Measurements from ENCODE around the gene ATP5PD. TPM values are rescaled to one million over a fixed set of nuclear protein-coding genes. Genes with fewer than 3 reads are reported as not detected.
A peak's percentile ranks its signal among the peaks of the same experiment; 100 is the strongest.

The ATP5PD gene
- total and polyA plus RNA-seq, 2 of the 13 experiments (the other 11 are each of a cell fraction or from before 2014, with no cell fraction given): 158 to 428 TPM

GRCh38 chr17:75046407-75047289, at the start of gene ATP5PD, which contains the start of gene KCTD2 (continued):
- TF ChIP-seq, protein P1, sequence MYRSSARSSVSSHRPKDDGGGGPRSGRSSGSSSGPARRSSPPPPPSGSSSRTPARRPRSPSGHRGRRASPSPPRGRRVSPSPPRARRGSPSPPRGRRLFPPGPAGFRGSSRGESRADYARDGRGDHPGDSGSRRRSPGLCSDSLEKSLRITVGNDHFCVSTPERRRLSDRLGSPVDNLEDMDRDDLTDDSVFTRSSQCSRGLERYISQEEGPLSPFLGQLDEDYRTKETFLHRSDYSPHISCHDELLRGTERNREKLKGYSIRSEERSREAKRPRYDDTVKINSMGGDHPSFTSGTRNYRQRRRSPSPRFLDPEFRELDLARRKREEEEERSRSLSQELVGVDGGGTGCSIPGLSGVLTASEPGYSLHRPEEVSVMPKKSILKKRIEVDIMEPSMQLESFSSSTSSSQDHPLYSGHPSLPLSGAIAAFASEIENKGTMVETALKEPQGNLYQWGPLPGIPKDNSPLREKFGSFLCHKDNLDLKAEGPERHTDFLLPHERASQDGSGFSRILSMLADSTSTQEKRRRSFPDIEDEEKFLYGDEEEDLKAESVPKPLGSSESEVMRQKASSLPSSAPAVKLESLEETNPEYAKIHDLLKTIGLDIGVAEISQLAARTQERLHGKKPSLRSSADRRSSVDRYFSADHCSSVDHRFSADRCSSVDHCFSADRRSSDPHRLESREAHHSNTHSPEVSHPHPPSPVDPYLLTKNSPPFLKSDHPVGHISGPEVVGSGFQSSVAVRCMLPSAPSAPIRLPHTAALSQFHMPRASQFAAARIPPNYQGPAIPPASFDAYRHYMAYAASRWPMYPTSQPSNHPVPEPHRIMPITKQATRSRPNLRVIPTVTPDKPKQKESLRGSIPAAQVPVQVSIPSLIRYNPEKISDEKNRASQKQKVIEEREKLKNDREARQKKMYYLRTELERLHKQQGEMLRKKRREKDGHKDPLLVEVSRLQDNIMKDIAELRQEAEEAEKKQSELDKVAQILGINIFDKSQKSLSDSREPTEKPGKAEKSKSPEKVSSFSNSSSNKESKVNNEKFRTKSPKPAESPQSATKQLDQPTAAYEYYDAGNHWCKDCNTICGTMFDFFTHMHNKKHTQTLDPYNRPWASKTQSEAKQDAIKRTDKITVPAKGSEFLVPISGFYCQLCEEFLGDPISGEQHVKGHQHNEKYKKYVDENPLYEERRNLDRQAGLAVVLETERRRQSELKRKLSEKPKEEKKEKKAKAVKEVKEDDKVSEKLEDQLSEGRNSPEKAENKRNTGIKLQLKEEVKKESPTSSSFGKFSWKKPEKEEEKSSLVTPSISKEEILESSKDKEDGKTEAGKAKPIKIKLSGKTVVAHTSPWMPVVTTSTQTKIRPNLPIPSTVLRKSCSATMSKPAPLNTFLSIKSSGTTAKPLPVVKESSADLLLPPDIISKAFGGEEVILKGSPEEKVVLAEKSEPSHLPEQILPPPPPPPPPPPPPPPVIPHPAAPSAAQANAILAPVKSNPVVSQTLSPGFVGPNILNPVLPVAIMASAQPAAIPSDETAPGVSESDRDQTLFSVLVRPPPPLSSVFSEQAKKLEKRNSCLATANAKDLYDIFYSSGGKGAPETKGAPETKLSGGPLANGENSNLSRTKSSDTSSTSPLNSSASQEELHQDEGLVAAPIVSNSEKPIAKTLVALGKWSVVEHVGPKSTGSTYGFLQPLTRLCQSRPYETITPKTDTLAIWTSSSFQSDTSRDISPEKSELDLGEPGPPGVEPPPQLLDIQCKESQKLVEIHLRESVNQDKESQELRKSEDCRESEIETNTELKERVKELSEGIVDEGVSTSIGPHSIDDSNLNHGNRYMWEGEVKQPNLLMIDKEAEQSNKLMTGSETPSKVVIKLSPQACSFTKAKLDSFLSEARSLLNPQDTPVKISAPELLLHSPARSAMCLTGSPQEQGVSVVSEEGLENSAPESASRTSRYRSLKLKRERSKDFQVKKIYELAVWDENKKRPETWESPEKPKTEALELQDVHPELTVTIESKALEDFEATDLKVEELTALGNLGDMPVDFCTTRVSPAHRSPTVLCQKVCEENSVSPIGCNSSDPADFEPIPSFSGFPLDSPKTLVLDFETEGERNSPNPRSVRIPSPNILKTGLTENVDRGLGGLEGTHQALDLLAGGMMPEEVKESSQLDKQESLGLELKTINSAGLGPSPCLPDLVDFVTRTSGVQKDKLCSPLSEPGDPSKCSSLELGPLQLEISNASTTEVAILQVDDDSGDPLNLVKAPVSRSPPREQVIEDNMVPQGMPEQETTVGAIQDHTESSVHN (CRISPR knock-in tag; IDR thresholded peaks at IDR 0.05): no peak; the same call in 1 of the 2 replicates
- TF ChIP-seq RORA (CRISPR knock-in tag; IDR thresholded peaks at IDR 0.05) (no peak), ETS1 (CRISPR knock-in tag; IDR thresholded peaks at IDR 0.05) (no peak), PHB2 (IDR thresholded peaks at IDR 0.05; ENCODE audit: partially characterized antibody) (no peak), RARA (CRISPR knock-in tag; IDR thresholded peaks at IDR 0.05) (peak; percentile 39), NFRKB (IDR thresholded peaks at IDR 0.05) (no peak), NFYC (CRISPR knock-in tag; IDR thresholded peaks at IDR 0.05) (peak; percentile 99), POLR2AphosphoS5 (IDR thresholded peaks at IDR 0.05; ENCODE audit: low read depth, low read length) (peak; percentile 98), SRF (IDR thresholded peaks at IDR 0.05; ENCODE audit: low read depth, low read length) (no peak), ZNF3 (CRISPR knock-in tag; IDR thresholded peaks at IDR 0.05) (peak; percentile 95), ERF (CRISPR knock-in tag; IDR thresholded peaks at IDR 0.05) (peak; percentile 86), HOXD1 (CRISPR knock-in tag; IDR thresholded peaks at IDR 0.05) (no peak), NR2F6 (IDR thresholded peaks at IDR 0.05) (no peak), NR2F6 (CRISPR knock-in tag; IDR thresholded peaks at IDR 0.05) (0 out of 2 replicates have a peak, but pooled peaks have one; percentile 14), CAMTA2 (CRISPR knock-in tag; IDR thresholded peaks at IDR 0.05; ENCODE audit: borderline replicate concordance) (peak; percentile 35; the same call in 1 of the 2 replicates), SALL2 (CRISPR knock-in tag; IDR thresholded peaks at IDR 0.05) (peak; percentile 88)
- TF ChIP-seq, protein P2, sequence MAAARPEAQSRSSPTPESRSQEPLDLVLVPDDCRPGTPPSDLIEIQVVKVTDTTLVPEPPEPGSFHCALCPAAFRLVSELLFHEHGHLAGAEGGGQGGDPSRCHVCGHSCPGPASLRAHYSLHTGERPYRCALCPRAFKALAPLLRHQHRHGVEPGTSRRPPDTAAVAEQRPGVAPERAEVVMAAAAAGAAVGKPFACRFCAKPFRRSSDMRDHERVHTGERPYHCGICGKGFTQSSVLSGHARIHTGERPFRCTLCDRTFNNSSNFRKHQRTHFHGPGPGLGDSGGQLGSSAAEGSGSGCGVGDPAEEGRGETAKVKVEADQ (CRISPR knock-in tag; IDR thresholded peaks at IDR 0.05; ENCODE audit: borderline replicate concordance): peak; percentile 59
